Measurements from ENCODE around the gene AGAP6.
"Not testable (repeated sequence)": the region's sequence is repeated elsewhere in the genome, so short reads cannot be mapped to it uniquely, and the experiment has no call there.

Gene AGAP6

DNA sequence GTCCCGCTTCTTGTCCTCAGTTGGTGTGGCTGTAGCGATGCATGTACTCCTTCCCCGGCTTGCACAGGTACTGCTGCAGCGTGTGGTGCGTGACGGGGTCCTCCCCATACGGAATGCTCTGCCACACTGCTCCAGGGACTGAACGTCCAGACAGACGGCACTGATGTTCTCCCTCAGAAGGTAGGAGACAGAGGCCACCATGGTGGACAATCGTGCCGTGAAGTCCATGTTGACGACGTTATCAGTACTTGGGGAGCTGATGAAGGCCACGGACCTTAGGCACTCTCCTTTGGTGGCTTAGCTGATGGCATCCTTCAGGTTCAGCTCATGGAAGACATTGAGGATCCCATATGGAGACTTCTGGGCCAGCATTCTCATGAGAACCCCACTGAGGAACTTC is 37.4 kb downstream of the AGAP6 start:
- DNase-seq (ENCODE audit: low spot score), result no peak

GRCh38 chr10:50027195-50027594 is 39.0 kb downstream of the AGAP6 start:
- DNase-seq (ENCODE audit: low spot score), result no peak

DNA sequence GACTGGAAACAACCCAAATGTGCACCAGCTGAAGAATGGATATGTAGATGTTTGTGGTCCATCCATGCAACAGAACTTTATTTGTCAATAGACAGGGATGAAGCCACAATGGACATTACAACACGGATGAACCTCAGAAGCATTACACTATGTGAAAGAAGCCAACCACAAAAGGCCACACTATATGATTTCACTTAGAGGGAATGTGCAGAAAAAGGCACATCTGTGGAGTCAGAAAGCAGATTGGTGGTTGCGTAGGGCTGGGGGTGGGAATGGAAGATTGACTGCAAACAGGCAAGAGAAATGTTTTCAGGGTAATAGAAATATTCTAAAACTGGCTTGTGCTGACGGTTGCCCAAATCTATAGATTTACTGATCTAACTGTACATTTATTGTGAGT is 45.3 kb downstream of the AGAP6 start:
- no peak for DNase-seq (ENCODE audit: low spot score)

DNA sequence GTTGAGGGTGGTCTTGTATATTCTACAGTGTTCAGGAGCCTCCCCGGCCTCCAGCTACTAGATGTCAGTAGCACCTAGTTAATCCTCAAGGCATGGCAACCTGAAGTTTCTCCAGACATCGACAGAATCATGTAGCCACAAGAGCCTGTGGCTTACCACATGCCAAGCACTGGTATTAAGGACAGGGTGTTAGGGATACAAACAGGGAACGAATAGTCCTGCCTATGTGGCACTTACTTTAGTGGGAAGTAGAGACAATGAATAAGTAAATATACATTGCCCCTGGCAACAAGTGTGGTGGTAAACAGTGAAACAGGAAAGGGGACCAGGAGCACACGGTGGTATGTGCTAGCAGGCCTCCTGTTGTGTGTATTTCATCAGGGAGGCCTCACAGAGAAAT is 47.1 kb downstream of the AGAP6 start:
- not testable (repeated sequence) for DNase-seq (ENCODE audit: low spot score)

GRCh38 chr10:50044941-50045664 is 56.9 kb downstream of the AGAP6 start:
- no peak for DNase-seq (ENCODE audit: low spot score)

GRCh38 chr10:50046457-50046856 is 58.3 kb downstream of the AGAP6 start:
- DNase-seq (ENCODE audit: low spot score), result not testable (repeated sequence)

DNA sequence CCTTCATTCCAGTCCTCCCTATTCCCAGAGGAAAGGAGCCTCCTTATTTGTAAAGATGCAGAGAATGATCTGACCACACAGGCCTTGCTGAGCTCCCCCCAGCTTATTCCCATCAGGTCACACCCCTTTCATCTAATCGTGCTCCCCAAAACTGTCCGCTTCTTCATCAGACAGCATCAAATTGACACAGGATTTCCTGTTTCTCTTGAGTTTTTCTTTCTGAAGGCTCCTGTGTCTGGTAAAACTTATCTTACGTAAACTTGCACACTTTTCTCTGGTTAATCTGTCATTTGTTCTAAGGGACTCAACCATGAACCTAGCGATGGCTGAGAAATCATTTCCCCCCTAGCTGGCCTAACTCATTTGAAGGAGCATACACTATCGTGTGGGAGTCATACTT is 59.4 kb downstream of the AGAP6 start:
- not testable (repeated sequence) for DNase-seq (ENCODE audit: low spot score)

DNA sequence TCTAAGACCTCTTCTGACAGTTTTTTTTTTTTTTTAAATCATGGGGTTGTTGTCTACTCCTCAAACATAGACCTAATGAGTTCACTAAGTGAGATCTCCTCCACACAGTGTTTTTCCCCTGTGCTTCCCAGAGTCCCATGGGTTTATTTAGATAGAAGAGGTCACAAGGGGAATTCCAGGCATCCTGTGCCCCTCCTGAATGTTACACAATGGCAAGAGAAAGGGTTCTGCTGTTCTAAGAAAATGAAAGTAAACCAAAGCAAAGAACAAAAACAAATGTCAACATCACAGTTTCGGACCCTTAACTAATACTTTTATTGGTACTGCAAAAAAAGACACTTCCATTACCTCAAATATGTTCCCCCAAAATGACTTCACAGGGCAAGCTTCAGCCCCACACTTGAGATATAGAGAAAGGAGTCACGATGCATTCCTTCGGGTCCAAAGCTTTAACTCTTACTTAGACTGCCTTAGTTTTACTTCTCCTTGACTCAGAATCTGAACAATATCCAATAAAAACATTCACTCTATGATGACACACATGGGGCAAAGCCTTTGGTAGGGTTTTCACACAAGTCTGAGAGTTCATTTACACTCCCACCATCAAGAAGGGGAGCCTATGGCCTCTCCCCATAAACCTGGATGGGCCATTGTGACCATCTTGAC is 63.9 kb downstream of the AGAP6 start:
- DNase-seq (ENCODE audit: low spot score), result not testable (repeated sequence)

DNA sequence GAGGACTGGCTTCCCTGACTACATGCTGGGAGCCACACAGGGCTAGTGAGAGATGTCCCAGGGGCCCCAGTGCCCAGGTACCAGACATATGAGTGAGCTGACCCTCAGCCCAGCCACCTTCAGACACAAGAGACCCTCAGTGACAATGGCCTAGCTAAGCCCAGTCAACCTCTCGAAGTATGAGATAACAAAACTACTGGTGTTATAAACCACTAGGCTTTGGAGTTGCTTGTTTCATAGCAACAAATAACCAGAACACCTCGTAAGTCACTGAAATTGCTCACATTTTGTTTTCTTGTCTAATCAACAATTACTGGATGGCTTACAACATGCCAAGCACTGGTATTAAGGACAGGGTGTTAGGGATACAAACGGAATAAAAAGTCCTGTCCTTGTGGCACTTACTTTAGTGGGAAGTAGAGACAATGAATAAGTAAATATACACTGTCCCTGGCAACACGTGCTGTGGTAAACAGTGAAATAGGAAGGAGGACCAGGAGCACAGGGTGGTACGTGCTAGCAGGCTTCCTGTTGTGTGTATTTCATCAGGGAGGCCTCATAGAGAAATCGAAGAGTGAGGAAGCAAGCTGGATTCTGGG is 64.7 kb downstream of the AGAP6 start:
- DNase-seq (ENCODE audit: low spot score), result not testable (repeated sequence)

DNA sequence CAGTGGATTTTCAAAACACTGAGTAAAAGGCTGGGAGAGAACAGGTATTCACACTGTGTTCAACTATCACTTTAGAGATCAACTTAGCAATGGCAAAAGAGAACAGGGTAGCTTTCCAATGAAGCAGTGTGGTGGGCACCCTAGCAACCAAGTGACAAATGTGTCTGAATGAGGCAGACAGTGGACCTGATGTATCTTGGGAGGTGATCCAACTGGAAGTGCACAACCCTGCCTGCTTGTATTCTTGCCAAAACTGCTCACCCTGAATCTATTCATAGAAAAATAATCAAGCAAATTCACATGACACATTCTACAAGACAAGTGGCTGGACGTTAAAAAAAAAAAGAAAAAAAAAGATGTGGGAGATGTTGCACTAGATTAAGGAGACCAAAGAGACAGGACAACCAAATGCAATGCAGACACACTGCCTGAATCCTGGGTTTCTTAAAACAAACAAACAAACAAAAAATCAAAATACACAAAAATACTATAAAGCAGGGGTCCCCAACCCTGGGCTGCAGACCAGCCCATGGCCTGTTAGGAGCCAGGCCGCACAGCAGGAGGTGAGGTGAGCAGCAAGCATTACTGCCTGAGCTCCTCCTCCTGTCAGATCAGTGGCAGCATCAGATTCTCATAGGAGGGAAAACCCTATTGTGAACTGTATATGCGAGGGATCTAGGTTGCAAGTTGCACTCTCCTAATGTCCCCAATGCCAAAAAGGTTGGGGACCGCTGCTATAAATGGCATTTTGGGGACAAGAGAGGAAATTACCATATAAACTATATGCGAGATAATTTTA is 67.5 kb downstream of the AGAP6 start:
- DNase-seq (ENCODE audit: low spot score), result not testable (repeated sequence)

GRCh38 chr10:50056654-50057053 is 68.4 kb downstream of the AGAP6 start:
- DNase-seq (ENCODE audit: low spot score), result not testable (repeated sequence)

GRCh38 chr10:50058727-50059126 is 70.5 kb downstream of the AGAP6 start:
- not testable (repeated sequence) for DNase-seq (ENCODE audit: low spot score)

DNA sequence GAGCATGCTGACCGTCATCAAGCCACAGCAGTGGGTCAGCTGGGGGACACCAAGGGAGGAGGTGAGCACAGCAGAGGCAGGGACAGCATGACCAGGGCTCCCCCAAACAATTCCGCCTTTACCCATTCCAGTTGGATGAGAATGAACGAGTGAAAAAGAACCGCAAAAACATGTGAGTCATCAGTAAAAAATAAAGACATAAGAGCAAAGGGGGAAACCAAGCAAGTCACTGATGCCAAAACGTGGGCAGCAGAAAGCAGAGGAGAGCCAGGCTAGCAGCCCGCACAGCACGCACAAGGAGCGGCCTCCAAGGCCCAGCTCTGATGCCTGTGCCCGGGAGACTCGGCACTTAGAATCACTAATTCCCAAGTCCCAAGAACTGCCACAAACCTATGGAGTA is 71.7 kb downstream of the AGAP6 start:
- not testable (repeated sequence) for DNase-seq (ENCODE audit: low spot score)
